RPMI8226 (cell line): ENCODE data around the gene CCDC9B.

Experiments
- DNase-seq: peaks from one replicate; pipeline ENCODE4 v3.0.0-alpha.2; 2015

The CCDC9B gene

GRCh38 chr15:40325700-40326099, 15.0 kb downstream of the CCDC9B start:
- no peak for DNase-seq

- no peak for DNase-seq
Observed at GRCh38 chr15:40325188-40325587, 15.6 kb downstream of the CCDC9B start.

- DNase-seq: no peak
Observed at GRCh38 chr15:40323953-40324937, 16.5 kb downstream of the CCDC9B start.

DNA sequence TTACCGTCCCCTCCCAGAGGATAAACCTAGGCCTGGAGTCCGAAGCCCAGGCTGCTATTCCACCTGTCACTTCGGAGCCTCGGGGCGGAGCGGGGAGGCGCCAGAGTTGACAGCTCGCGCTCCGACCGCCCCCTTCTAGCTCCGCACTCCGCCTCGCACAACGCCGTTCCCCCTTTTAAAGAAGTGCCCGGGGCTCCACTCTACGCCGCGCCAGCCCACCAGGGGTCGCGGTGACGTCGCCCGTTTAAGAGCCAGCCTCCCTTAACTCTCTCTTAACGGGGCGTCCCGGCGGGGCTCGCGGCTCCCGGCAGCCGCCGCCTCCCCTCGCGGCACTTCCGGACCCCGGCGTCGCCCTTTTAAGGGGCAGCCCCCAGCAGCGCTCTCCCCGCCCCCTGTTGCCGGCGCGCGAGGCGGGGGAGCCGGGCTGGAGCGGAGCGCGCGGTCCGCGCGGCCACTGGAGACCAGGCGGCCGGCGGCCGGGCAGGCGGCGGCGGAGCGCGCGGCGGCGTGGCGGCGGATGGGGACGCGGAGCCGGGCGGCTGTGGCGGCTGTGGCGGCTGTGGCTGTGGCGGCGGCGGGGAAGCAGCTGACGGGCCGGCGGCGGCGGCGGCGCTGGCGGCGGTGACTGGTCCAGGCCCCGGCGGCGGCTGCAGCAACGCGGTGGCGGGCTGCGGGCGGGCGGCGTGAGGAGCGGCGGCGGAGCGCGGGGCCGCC, 17.3 kb downstream of the CCDC9B start, which contains the start of gene INAFM2:
Gene INAFM2, plus strand, starts transcription at position 454 of the 714 bp plus-strand sequence. CDS start 364 bp downstream, outside the sequence.
- DNase-seq: peak; percentile 93

DNA sequence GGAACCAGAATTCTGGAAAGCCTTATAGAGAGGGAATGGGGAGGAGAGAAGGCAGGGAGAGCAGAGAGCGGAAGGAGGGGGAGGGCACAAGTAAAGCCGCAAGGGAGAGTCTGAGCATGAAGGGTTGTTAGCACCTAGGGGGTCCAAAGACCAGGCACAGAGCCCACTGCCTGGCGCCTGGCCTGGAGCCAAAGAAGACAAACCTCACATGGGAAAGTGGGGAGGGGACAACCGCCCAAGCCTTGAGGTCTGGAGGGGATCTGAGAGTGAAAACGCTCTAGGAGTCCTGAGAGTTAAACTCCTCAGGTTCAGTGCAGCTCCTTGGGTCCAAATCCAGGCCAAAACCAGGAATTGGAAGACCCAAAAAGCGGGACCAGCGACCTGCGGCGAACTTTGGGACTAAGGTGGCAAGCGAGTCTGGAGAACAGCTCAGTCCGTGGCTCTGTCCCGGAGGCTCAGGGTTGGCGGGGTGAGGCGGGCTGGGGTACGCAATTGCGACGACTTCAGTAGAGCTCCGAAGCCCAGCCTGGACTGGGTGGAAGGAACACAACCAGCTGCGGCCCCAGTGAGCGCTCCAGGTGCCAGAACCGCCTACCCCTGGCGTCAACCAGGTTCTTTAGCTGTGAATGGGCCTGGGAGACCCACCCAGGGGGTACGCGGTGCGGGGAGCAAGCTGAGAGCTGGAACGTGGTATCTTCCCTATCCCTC, 18.1 kb downstream of the CCDC9B start:
- DNase-seq: no peak

DNA sequence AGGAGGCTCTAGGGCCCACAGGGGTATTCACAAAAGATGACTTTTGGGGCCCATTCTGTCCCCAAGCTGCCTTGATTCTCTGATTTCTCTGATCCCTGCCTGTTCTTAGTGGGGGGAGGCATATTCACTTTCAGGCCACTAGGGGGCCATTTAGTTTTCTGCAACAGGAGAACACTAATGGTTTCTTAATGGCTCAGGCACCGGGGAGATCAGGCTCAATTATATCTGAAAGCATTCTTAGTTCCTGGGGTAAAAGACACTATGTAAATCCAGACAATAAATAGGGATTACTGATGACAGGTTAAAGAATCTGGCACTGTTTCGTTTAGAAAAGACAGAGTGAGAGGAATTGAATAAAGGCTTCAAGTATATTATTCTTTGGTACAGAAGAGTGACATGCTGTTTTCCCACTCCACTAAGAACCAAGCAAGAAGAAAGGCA, 19.8 kb downstream of the CCDC9B start:
- peak; percentile 73 for DNase-seq

- DNase-seq: no peak
Observed at GRCh38 chr15:40320409-40320808, 20.3 kb downstream of the CCDC9B start.

DNA sequence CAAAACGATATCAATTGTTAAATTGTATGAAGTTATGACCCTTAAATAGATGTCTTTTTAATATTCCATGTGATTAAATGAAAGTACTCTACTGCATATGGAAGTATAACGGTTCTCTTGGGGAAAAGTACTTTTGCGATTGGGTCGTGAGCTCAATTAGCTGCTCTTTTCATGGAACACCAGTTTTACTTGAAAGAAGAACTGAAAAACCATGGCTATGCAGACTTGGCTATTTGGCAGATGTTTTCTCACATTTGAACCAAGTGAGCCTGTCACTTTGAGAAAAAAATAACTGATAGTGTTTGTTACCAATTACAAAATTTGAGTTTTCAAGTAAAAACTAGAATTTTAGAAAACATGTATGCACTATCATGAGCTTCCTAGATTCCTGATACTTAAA, 23.2 kb downstream of the CCDC9B start:
- peak; percentile 40 for DNase-seq

- DNase-seq: no peak
Observed at GRCh38 chr15:40316931-40317330, 23.8 kb downstream of the CCDC9B start.

GRCh38 chr15:40314723-40315276, 25.9 kb downstream of the CCDC9B start:
- DNase-seq: no peak

DNA sequence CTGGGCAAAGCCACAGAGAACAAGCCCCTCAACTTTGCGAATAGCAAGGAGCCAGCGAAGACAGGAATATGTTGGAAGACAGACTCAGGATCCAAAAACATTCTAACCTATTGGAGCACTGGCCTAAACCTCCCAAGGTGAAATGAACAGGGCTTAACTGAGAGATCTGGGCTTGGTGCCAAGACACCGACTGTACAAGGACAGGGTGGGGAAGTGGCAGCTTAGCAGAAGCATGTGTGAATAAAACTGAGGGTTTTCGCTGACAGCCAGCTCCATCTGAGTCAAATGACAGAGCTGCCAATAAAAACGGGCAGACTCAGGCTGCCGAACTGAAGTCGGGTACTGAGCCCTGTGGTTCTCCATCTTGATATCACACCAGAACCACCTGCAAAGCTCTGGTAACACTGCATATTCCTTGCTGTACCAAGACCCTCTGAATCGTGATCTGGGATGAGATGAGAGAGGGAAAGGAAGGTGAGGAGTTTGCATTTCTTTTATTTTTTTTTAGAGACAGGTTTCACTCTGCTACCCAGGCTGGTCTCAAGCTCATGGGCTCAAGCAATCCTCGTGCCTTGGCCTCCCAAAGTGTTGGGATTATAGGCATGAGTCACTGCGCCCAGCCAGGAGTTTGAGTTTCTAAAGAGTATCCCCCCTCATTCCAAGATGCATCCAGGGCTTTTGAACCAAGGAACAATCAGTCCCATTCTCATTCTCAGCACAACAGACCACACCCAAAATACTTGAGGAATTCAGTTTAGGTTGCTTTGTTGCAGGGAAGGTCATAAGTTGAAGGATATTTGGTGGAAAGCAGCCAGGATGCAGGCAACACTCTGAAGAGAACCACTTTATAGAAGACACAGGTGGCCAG, 27.0 kb downstream of the CCDC9B start:
- peak; percentile 94 for DNase-seq

DNA sequence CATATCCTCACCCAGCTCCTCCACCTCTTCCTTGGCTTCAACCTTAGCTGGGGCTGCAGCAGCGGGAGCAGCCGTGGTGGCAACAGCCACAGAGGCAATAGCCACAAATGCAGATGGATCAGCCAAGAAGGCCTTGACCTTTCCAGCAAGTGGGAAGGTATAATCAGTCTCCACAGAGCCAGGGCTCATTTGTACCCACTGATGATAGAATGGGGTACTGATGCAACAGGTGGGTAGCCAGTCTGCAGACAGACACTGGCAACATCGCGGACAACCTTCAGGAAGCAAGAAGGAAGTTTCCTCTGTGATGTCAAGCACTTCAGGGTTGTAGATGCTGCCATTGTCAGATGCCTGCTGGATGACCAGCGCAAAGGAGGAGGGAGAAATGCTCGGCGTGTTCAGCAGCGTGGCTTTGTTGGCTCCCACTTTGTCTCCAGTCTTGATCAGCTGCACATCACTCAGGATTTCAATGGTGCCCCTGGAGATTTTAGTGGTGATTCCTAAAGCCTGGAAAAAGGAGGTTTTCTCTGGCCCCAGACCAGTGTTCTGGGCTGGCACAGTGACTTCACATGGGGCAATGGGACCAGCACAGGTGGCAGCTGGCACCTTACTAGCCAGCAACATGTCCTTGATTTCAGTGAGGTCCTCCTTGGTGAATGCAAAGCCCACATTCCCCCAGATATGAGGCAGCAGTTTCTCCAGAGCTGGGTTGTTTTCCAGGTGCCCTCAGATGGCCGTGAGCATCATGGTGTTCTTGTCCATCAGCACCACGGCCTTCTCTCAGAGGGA, 28.2 kb downstream of the CCDC9B start:
- DNase-seq: no peak

- DNase-seq: no peak
Observed at GRCh38 chr15:40310993-40311392, 29.7 kb downstream of the CCDC9B start.

DNA sequence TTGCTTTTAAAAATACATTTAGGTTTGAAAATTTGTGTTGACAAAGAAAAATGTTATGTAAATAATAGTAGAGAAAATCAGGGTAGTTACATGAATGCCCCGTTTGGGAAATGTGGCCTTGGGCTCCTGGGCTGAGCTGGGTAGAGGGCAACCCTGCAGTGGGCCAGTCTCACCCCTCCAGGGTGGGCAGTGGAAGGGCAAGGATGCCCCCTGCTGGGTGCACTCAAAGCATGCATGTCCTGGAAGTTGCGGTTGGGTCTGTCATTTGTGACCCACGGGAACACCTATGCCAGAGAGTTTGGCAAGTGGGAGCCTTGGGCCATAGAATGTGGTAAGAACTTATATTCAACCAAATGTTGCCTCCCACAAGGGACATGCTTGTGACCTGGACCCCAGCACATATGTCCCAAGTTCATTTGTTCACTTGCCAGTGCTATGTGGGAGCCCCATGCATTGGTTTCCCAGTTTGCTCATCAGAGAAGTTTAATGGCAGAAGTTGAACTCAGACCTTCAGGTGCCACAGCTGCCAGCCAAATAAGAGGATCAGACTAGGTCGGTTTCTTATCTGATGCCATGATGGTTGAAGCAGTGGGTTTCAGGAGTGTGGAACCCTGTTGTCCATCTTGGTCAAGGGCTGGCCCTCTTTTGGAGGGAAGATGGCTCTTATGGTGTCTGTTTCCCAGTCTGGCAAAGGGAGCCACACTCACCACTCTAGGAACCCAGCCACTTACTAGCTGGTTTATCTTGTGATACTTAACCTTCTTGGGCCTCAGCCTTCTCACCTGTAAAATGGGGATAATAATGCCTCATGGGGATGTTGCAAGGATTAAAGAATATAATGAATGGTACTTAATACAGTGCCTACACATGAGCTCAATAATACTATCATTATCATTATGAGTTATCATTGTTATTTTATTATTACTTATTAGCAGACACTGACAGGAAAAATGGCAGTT, 30.5 kb downstream of the CCDC9B start:
- no peak for DNase-seq

DNA sequence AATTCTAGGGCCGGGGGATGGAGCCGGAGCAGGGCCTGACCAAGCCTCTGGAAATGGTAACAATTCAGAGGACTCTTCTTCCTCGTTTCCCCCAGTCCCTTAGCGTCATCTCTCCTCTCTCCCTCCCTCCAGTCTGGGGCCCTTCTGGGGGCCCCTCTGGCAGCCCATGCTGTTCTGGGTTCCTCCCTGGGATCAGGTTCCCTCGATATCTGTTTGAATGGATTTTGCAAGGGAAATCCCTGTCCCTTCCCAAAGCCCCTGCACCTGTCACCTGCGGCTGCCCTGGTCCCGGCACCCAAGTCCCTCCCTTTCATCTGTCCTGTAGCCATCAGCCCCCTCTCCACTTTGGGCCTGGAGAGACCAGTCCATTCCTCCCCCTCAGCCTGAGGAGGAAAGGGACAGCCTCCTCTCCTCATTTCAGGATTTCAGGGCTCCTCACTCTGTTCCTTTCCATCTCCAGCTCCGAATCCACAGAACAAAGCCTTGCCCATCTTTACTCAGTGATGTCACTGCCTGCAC, 31.3 kb downstream of the CCDC9B start:
- no peak for DNase-seq

DNA sequence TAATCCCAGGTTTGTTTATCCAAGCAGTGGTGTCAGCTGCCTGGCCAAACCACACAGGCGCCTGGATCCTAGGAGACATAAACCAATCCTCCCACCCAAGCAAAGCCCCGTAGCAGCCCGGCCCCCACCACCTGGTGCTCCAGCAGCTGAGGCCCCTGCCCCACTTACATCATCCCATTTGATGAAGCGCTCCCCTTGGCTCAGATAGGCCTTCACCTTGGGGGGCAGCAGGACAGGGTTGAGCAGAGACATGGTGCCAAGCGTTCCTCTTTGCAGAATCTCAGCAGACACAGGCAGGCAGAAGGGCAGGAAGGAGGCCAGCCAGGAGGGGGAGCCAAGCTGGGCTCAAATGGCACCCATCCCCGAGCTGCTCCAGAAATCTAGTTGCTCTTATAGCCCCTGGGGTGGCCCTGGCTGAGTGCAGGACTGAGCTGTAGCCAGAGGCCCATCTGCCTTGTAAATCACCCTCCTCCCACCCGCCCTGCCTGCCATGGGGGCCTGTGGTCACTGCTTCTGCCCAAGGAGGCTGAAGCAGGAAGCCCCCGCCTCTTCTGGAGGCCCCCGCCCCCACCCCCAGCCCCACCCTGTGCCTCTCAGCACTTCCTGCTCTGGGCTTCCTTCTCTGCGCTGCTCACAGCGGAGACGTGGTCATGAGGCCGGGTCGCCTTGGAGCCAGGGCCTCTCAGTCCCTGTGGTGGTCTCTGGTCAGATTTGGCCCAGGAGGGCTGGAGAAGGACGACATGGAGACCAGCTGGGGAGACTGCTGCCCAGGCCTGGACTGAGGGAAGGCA, 33.1 kb downstream of the CCDC9B start, which contains the start of gene PLCB2:
Gene PLCB2, minus strand, starts transcription at position 515 of the 791 bp plus-strand sequence. Its CDS starts 263 bp downstream, at position 252.
- peak; percentile 52 for DNase-seq

- no peak for DNase-seq
Observed at GRCh38 chr15:40306908-40307307, 33.8 kb downstream of the CCDC9B start.

- no peak for DNase-seq
Observed at GRCh38 chr15:40306371-40306770, 34.4 kb downstream of the CCDC9B start.
